Endothelial cell of umbilical vein (primary cell): ENCODE measurements around the gene KHDC1. TPM values are rescaled to one million over a fixed set of nuclear protein-coding genes. Genes with fewer than 3 reads are reported as not detected.

Experiments
- BruUV-seq: library from RNA; stranded (reverse); fragments of 400-500 nt; replicated peaks from 2 replicates; lab custom pipeline; 2021; lab: Mats Ljungman, UMichigan
- CTCF ChIA-PET: fragments of 300-600, 350-600 bp; sonication (Branson Sonifier 250); formaldehyde crosslinking; loops from one replicate; lab custom pipeline; 2021; ENCODE audit warnings: antibody characterized with exemption, inconsistent platforms; lab: Charles Lee
- POLR2A ChIA-PET: fragments of 300-600, 350-600 bp; sonication (Branson Sonifier 250); formaldehyde crosslinking; loops from one replicate; lab custom pipeline; 2021; ENCODE audit warnings: antibody characterized with exemption, inconsistent platforms; lab: Charles Lee
- DNase-seq: peaks from one replicate; pipeline ENCODE4 v3.0.0-alpha.2; 2011; ENCODE audit warnings: low read depth, low spot score
- FAIRE-seq: peaks from 2 replicates; lab custom pipeline; 2011; peaks lifted over from hg19 to GRCh38; lab: Jason Lieb, UNC
- H2AFZ ChIP-seq: 2 replicates; pipeline ENCODE4 v1.6.0; 2012; ENCODE audit warnings: low read depth, low read length, control low read depth, inconsistent platforms
- H3K27ac ChIP-seq: 2 replicates; pipeline ENCODE4 v1.5.1; 2011; ENCODE audit warnings: low read depth, mild to moderate bottlenecking, control low read depth, low read length, moderate library complexity; ENCODE audit not compliant: insufficient read depth
- H3K27me3 ChIP-seq, 2 experiments: 2 replicates each; pipeline versions ENCODE4 v1.6.0 to v1.6.1; 2011; ENCODE audit warnings: low read length in 2 of 2, mixed read lengths in 1 of 2; ENCODE audit not compliant: control insufficient read depth in 2 of 2, insufficient read depth in 2 of 2
- H3K36me3 ChIP-seq, 2 experiments: 2 replicates in 1 of 2; 3 replicates in 1 of 2; pipeline ENCODE4 v1.5.1; 2011; ENCODE audit warnings: low read length in 2 of 2, mild to moderate bottlenecking in 1 of 2, moderate library complexity in 1 of 2; ENCODE audit not compliant: control insufficient read depth in 2 of 2, insufficient read depth in 2 of 2; ENCODE audit errors: extremely low read depth in 1 of 2
- H3K4me1 ChIP-seq: 3 replicates; pipeline ENCODE4 v1.5.1; 2011; ENCODE audit warnings: mild to moderate bottlenecking, low read length; ENCODE audit not compliant: control insufficient read depth, insufficient read depth; ENCODE audit errors: extremely low read depth
- H3K4me2 ChIP-seq: 2 replicates; pipeline ENCODE4 v1.6.1; 2011; ENCODE audit warnings: low read length, control low read depth, mixed read lengths; ENCODE audit not compliant: insufficient read depth
- H3K4me3 ChIP-seq, 3 experiments: fragments of 200-600 bp in 1 of 3; sonication (generic), shearing (Covaris generic) in 1 of 3; replicated peaks in 1 of 3; 2 replicates each; pipeline ENCODE4 v1.5.1; 2011 to 2016; ENCODE audit warnings: control low read depth in 3 of 3, low read length in 3 of 3, mild to moderate bottlenecking in 2 of 3, inconsistent platforms in 1 of 3, low read depth in 1 of 3, moderate library complexity in 1 of 3; ENCODE audit not compliant: insufficient read depth in 1 of 3
- H3K79me2 ChIP-seq: 2 replicates; pipeline ENCODE4 v1.6.0; 2012; ENCODE audit warnings: low read length, inconsistent platforms; ENCODE audit not compliant: control insufficient read depth, insufficient read depth
- H3K9ac ChIP-seq: replicated peaks from 2 replicates; pipeline ENCODE3; 2011; ENCODE audit warnings: low read length, control low read depth; ENCODE audit not compliant: insufficient read depth; ENCODE audit errors: extremely low read depth
- H3K9me1 ChIP-seq: replicated peaks from 3 replicates; pipeline ENCODE4 v1.6.0; 2011; ENCODE audit warnings: mild to moderate bottlenecking, low read length; ENCODE audit not compliant: control insufficient read depth, insufficient read depth; ENCODE audit errors: extremely low read depth
- H3K9me3 ChIP-seq: replicated peaks from 2 replicates; pipeline ENCODE4 v1.5.1; 2012; ENCODE audit warnings: low read length, inconsistent platforms; ENCODE audit not compliant: control insufficient read depth, insufficient read depth
- H4K20me1 ChIP-seq: replicated peaks from 2 replicates; pipeline ENCODE3; 2011; ENCODE audit warnings: mild to moderate bottlenecking, low read length; ENCODE audit not compliant: control insufficient read depth, insufficient read depth; ENCODE audit errors: extremely low read depth
- CTCF ChIP-seq, 2 donors: IDR thresholded peaks; 1 replicate in 1 of 2; 2 replicates in 1 of 2; pipeline ENCODE4 v1.5.1; 2011; ENCODE audit warnings: low read length in 2 of 2, mild to moderate bottlenecking in 2 of 2, moderate library complexity in 2 of 2, control low read depth in 1 of 2, inconsistent platforms in 1 of 2, low read depth in 1 of 2; ENCODE audit not compliant: insufficient read depth in 1 of 2; ENCODE audit errors: extremely low read depth in 1 of 2
- EZH2 ChIP-seq: IDR thresholded peaks from 2 replicates; pipeline ENCODE4 v1.6.1; 2012; ENCODE audit warnings: borderline replicate concordance, low read depth, mild to moderate bottlenecking, moderate library complexity, low read length, inconsistent platforms; ENCODE audit not compliant: severe bottlenecking
- FOS ChIP-seq: IDR thresholded peaks from 2 replicates; pipeline ENCODE4 v1.6.1; 2011; ENCODE audit warnings: mild to moderate bottlenecking, low read length, moderate library complexity, borderline replicate concordance; ENCODE audit not compliant: insufficient read depth
- GATA2 ChIP-seq: IDR thresholded peaks from 2 replicates; pipeline ENCODE4 v1.7.0; 2011; ENCODE audit warnings: low read depth, mild to moderate bottlenecking, moderate library complexity, mixed read lengths, low read length; ENCODE audit not compliant: insufficient read length, insufficient read depth
- MAX ChIP-seq: IDR thresholded peaks from 2 replicates; pipeline ENCODE4 v1.6.1; 2011; ENCODE audit not compliant: insufficient read depth, insufficient read length
- MYC ChIP-seq: IDR thresholded peaks from one replicate; pipeline ENCODE4 v1.6.1; 2011; ENCODE audit warnings: mild to moderate bottlenecking, low read depth, low read length
- POLR2A ChIP-seq: IDR thresholded peaks from 2 replicates; pipeline ENCODE4 v1.6.1; 2012; ENCODE audit warnings: low read depth, mild to moderate bottlenecking, control low read depth, low read length
- POLR2AphosphoS5 ChIP-seq: IDR thresholded peaks from 2 replicates; pipeline ENCODE4 v1.6.1; 2012; ENCODE audit warnings: low read depth, mild to moderate bottlenecking, control low read depth, low read length, moderate library complexity; ENCODE audit not compliant: insufficient read depth
- dilution Hi-C: fragments of 300-500 bp; cut with MboI; formaldehyde crosslinking; loops from one replicate; pipeline ENCODE4 v1.15.0; 2019; ENCODE audit warnings: low sequenced_read_pairs; ENCODE audit not compliant: extremely low pct_ligation_motif_present
- intact Hi-C: fragments of 100-400 bp; cut with micrococcal nuclease; formaldehyde crosslinking; loops from one replicate; pipeline ENCODE4 v1.10.0; 2022
- polyA plus RNA-seq, 4 experiments: library from polyadenylated mRNA; depleted of rRNA in 3 of 4; stranded (reverse) in 3 of 4; unstranded in 1 of 4; fragments of >200 nt; gene quantifications; 2 replicates each; pipeline versions ENCODE4 v1.2.1 to v1.2.3, GENCODE V29; 2011 to 2012; ENCODE audit warnings: missing spikeins in 1 of 4
- total RNA-seq: library from RNA; stranded (reverse); gene quantifications from 2 replicates; pipeline ENCODE4 v1.2.3, GENCODE V29; 2021

The KHDC1 gene
- total and polyA plus RNA-seq, 2 donors (not counting 3 experiments of a cell fraction or from before 2014, with no cell fraction given), result 3.3 to 4.4 TPM

DNA sequence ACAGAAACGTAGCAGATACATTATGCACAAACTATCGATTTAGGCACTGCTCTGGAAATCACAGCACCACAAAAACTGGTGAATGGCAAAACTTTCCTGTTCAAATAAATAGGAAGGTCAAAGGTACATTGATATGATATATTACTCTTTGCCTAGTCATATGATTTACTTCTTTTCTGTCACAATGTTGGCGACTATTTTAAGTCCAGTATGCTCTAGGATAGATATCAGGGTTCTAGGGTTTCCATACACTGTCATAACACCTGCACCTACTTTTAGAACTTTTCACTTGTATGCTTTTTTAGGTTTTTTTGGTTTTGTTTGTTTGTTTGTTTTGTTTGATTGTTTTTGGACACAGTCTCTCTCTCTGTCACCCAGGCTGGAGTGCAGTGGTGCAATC lies 62.7 kb downstream of the KHDC1 start:
- CTCF ChIA-PET, result interaction anchor here (0.9 kb wide), 1 partner anchor 11 kb away, joined by 5 read pairs; no protein-coding TSS in a partner anchor
- Histone ChIP-seq H3K27ac (no peak overlapping the region), H3K9ac (no peak overlapping the region), H3K36me3 (no peaks in the 10 kb centered on the region), H3K79me2 (no peaks in the 10 kb centered on the region), H3K4me1 (no peaks in the 10 kb centered on the region), H3K4me3 (no peak overlapping the region), H3K9me1 (no peaks in the 10 kb centered on the region), H3K9me3 (no peaks in the 10 kb centered on the region), H3K4me2 (no peak overlapping the region), H4K20me1 (no peaks in the 10 kb centered on the region), H3K27me3 (peaks cover 0 to 2% of the 10 kb centered on the region in 2 experiments), H2AFZ (no peak overlapping the region)
- dilution Hi-C loops (no loop called here), intact Hi-C loops (no loop called here)
- DNase-seq, result no peak
- no TSS peak for BruUV-seq
- FAIRE-seq, result no peak
- POLR2A ChIA-PET, result no interaction called here
- TF ChIP-seq MYC, result no peak
- TF ChIP-seq EZH2, result no peak
- TF ChIP-seq GATA2, result no peak
- TF ChIP-seq POLR2A, result no peak
- TF ChIP-seq FOS, result no peak
- no peak for TF ChIP-seq POLR2AphosphoS5
- no peak for TF ChIP-seq MAX
- no peak for TF ChIP-seq CTCF (IDR thresholded peaks at IDR 0.05; ENCODE audit: extremely low read depth in 1 of 2, insufficient read depth in 1 of 2, low read depth in 1 of 2, low read length in 2 of 2)
